Measurements from ENCODE around the gene TRAF5. TPM values are rescaled to one million over a fixed set of nuclear protein-coding genes. Genes with fewer than 3 reads are reported as not detected.
"Not testable (repeated sequence)": the region's sequence is repeated elsewhere in the genome, so short reads cannot be mapped to it uniquely, and the experiment has no call there.

TRAF5 gene
- total RNA-seq, 2 donors from 2014 or later, result 56.5 to 78.3 TPM

DNA sequence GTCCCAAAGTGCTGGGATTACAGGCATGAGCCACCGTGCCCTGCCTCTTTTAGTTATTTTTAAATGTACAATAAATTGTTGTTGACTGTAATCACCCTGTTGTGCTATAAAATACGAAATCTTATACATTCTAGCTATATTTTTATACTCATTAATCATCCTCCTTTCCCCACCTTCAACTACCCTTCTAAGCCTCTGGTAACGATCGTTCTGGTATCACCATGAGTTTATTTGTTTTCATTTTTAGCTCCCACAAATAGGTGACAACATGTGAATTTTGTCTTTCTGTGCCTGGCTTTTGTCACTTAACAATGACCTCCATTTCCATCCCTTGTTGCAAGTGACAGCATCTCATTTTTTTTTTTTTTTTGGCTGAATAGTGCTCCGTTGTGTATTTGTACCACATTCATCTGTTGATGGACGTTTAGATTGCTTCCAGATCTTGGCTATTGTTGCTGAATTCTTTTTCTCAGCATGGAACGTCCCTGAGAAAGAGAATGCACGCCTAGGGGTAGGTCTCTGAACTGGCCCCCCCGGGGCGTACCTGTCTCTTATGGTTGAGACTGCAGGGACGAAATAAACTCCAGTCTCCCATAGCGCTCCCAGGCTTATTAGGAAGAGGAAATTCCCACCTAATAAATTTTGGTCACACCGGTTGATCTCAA is 71.8 kb downstream of the TRAF5 start:
- Mint-ChIP-seq H3K9me3 (peaks cover 19% of the 10 kb centered on the region), H3K36me3 (ENCODE audit: low read depth) (peaks cover 32% of the 10 kb centered on the region), H3K27ac (peak overlapping the region; percentile 67), H3K4me3 (peak overlapping the region; percentile 68), H3K4me1 (peaks cover 25% of the 10 kb centered on the region)
- TF ChIP-seq, protein P1, sequence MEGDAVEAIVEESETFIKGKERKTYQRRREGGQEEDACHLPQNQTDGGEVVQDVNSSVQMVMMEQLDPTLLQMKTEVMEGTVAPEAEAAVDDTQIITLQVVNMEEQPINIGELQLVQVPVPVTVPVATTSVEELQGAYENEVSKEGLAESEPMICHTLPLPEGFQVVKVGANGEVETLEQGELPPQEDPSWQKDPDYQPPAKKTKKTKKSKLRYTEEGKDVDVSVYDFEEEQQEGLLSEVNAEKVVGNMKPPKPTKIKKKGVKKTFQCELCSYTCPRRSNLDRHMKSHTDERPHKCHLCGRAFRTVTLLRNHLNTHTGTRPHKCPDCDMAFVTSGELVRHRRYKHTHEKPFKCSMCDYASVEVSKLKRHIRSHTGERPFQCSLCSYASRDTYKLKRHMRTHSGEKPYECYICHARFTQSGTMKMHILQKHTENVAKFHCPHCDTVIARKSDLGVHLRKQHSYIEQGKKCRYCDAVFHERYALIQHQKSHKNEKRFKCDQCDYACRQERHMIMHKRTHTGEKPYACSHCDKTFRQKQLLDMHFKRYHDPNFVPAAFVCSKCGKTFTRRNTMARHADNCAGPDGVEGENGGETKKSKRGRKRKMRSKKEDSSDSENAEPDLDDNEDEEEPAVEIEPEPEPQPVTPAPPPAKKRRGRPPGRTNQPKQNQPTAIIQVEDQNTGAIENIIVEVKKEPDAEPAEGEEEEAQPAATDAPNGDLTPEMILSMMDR (conservative IDR thresholded peaks at IDR 0.05), result peak; percentile 22
- H3K27me3 ChIP-seq (ENCODE audit: control insufficient read depth, insufficient read depth, low read length, poor library complexity, severe bottlenecking); H3K36me3 ChIP-seq (ENCODE audit: control insufficient read depth, insufficient read depth, low read length); H3K4me1 ChIP-seq (ENCODE audit: control insufficient read depth, insufficient read depth, low read length); H3K27ac ChIP-seq (ENCODE audit: low read depth, low read length); H3K27me3 Mint-ChIP-seq (ENCODE audit: insufficient read depth): not testable (repeated sequence)
- peak overlapping the region; percentile 23 for H3K9ac ChIP-seq (ENCODE audit: extremely low read depth, low read length, poor library complexity, severe bottlenecking)
- peak; percentile 86 for DNase-seq
- WGBS, 2 experiments (ENCODE audit: insufficient coverage in 1 of 2, insufficient read length in 1 of 2), result 10 to 30% methylated on average over 4 to 13 of the region's 13 CpGs
- H3K9me3 ChIP-seq (ENCODE audit: control insufficient read depth, low read length), result peaks cover 16% of the 10 kb centered on the region
- H3K4me3 ChIP-seq (ENCODE audit: low read length), result peak overlapping the region; percentile 78

DNA sequence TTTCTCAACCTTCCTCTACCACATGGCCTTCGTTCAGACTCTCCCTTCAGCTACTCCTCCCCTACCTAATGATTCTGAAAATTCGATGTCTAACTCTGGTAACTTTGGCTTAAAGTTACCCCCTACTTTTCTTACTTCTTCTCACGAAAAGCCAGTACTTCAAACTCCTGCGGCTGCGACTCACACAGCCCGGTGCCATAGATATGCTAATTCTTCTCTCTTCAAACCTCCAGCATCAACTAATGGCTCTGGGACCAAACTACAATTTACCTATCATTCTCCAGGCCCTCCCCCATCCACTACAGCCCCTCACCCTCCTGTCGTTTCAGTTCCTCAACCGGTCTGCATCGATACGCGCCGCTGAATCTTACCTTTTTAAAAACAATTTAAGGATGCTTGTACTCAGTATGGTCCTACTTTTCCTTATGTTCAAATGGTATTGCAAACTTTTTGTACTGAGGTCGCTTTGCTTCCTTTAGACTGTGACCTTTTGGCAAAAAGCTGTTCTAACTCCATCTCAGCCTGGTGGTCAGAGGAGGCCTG is 73.3 kb downstream of the TRAF5 start:
- not testable (repeated sequence) for H3K27me3 Mint-ChIP-seq (ENCODE audit: insufficient read depth)

DNA sequence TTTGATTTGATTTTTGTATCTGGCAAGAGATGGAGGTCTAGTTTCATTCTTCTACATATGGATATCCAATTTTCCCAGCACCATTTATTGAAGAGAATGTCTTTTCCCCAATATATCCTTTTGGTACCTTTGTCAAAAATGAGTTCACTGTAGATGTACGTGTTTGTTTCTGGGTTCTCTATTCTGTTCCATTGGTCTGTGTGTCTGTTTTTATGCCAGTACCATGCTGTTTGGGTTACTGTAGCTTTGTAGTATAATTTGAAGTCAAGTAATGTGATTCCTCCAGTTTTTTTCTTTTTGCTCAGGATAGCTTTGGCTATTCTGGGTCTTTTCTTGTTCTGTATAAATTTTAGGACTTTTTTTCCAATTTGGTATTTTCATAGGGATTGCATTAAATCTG is 75.1 kb downstream of the TRAF5 start:
- not testable (repeated sequence) for H3K27ac ChIP-seq (ENCODE audit: low read depth, low read length); H3K9ac ChIP-seq (ENCODE audit: extremely low read depth, low read length, poor library complexity, severe bottlenecking); H3K27me3 ChIP-seq (ENCODE audit: control insufficient read depth, insufficient read depth, low read length, poor library complexity, severe bottlenecking); H3K36me3 ChIP-seq (ENCODE audit: control insufficient read depth, insufficient read depth, low read length); DNase-seq; H3K27me3 Mint-ChIP-seq (ENCODE audit: insufficient read depth); H3K27ac Mint-ChIP-seq; H3K4me1 ChIP-seq (ENCODE audit: control insufficient read depth, insufficient read depth, low read length)
- peaks cover 25% of the 10 kb centered on the region for H3K9me3 ChIP-seq (ENCODE audit: control insufficient read depth, low read length)
- Mint-ChIP-seq H3K4me3 (peak overlapping the region; percentile 68), H3K4me1 (peaks cover 25% of the 10 kb centered on the region), H3K36me3 (ENCODE audit: low read depth) (peaks cover 48% of the 10 kb centered on the region), H3K9me3 (peaks cover 47% of the 10 kb centered on the region)
- WGBS, 2 experiments (ENCODE audit: insufficient coverage in 1 of 2, insufficient read length in 1 of 2), result 100% methylated on average over 1 of the region's 1 CpG; no CpG with 5 or more reads in 1 of the 2 experiments
- H3K4me3 ChIP-seq (ENCODE audit: low read length), result peak overlapping the region; percentile 78

More for the DNA sequence above, 73.3 kb downstream of the TRAF5 start:
- not testable (repeated sequence) for H3K36me3 ChIP-seq (ENCODE audit: control insufficient read depth, insufficient read depth, low read length); H3K27me3 ChIP-seq (ENCODE audit: control insufficient read depth, insufficient read depth, low read length, poor library complexity, severe bottlenecking); H3K4me1 ChIP-seq (ENCODE audit: control insufficient read depth, insufficient read depth, low read length); H3K27ac ChIP-seq (ENCODE audit: low read depth, low read length)
- peak; percentile 74 for DNase-seq
- peak overlapping the region; percentile 68 for H3K4me3 Mint-ChIP-seq
- peaks cover 25% of the 10 kb centered on the region for H3K4me1 Mint-ChIP-seq
- TF ChIP-seq, protein P1 (conservative IDR thresholded peaks at IDR 0.05), result peak; percentile 19
- Histone ChIP-seq H3K9ac (ENCODE audit: extremely low read depth, low read length, poor library complexity, severe bottlenecking) (peak overlapping the region; percentile 52), H3K9me3 (ENCODE audit: control insufficient read depth, low read length) (peaks cover 21% of the 10 kb centered on the region), H3K4me3 (ENCODE audit: low read length) (peak overlapping the region; percentile 78)
- peaks cover 29% of the 10 kb centered on the region for H3K9me3 Mint-ChIP-seq
- peaks cover 31% of the 10 kb centered on the region for H3K36me3 Mint-ChIP-seq (ENCODE audit: low read depth)
- peak overlapping the region; percentile 93 for H3K27ac Mint-ChIP-seq
- WGBS, 2 experiments (ENCODE audit: insufficient coverage in 1 of 2, insufficient read length in 1 of 2), result 2 to 7% methylated on average over 6 to 13 of the region's 13 CpGs

DNA sequence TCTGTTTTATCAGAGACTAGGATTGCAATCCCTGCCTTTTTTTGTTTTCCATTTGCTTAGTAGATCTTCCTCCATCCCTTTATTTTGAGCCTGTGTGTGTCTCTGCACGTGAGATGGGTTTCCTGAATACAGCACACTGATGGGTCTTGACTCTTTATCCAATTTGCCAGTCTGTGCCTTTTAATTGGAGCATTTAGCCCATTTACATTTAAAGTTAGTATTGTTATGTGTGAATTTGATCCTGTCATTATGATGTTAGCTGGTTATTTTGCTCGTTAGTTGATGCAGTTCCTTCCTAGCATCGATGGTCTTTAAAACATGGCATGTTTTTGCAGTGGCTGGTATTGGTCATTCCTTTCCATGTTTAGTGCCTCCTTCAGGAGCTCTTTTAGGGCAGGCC is 79.5 kb downstream of the TRAF5 start:
- DNase-seq; H3K27ac Mint-ChIP-seq; H3K27me3 Mint-ChIP-seq (ENCODE audit: insufficient read depth); H3K4me1 ChIP-seq (ENCODE audit: control insufficient read depth, insufficient read depth, low read length); H3K27ac ChIP-seq (ENCODE audit: low read depth, low read length); H3K4me1 Mint-ChIP-seq; H3K27me3 ChIP-seq (ENCODE audit: control insufficient read depth, insufficient read depth, low read length, poor library complexity, severe bottlenecking); H3K4me3 ChIP-seq (ENCODE audit: low read length); H3K9ac ChIP-seq (ENCODE audit: extremely low read depth, low read length, poor library complexity, severe bottlenecking); H3K4me3 Mint-ChIP-seq: not testable (repeated sequence)
- 94 to 100% methylated on average over 1 to 2 of the region's 3 CpGs for WGBS, 2 experiments (ENCODE audit: insufficient coverage in 1 of 2, insufficient read length in 1 of 2)
- H3K36me3 Mint-ChIP-seq (ENCODE audit: low read depth), result peaks cover 88% of the 10 kb centered on the region
- Histone ChIP-seq H3K9me3 (ENCODE audit: control insufficient read depth, low read length) (peaks cover 58% of the 10 kb centered on the region), H3K36me3 (ENCODE audit: control insufficient read depth, insufficient read depth, low read length) (peaks cover 35% of the 10 kb centered on the region)
- H3K9me3 Mint-ChIP-seq, result peaks cover 84% of the 10 kb centered on the region

DNA sequence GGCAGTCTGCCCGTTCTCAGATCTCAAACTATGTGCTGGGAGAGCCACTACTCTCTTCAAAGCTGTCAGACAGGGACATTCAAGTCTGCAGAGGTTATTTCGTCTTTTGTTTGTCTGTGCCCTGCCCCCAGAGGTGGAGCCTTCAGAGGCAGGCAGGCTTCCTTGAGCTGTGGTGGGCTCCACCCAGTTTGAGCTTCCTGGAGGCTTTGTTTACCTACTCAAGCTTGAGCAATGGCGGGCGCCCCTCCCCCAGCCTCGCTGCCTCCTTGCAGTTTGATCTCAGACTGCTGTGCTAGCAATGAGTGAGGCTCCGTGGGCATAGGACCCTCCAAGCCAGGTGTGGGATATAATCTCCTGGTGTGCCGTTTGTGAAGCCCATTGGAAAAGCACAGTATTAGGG is 81.1 kb downstream of the TRAF5 start:
- peaks cover 79% of the 10 kb centered on the region for H3K9me3 Mint-ChIP-seq
- Histone ChIP-seq H3K9me3 (ENCODE audit: control insufficient read depth, low read length) (peaks cover 59% of the 10 kb centered on the region), H3K36me3 (ENCODE audit: control insufficient read depth, insufficient read depth, low read length) (peaks cover 51% of the 10 kb centered on the region)
- H3K4me3 Mint-ChIP-seq; H3K27me3 Mint-ChIP-seq (ENCODE audit: insufficient read depth); H3K4me3 ChIP-seq (ENCODE audit: low read length); H3K4me1 Mint-ChIP-seq; DNase-seq; H3K9ac ChIP-seq (ENCODE audit: extremely low read depth, low read length, poor library complexity, severe bottlenecking); H3K27ac Mint-ChIP-seq; H3K4me1 ChIP-seq (ENCODE audit: control insufficient read depth, insufficient read depth, low read length); H3K27me3 ChIP-seq (ENCODE audit: control insufficient read depth, insufficient read depth, low read length, poor library complexity, severe bottlenecking); H3K27ac ChIP-seq (ENCODE audit: low read depth, low read length): not testable (repeated sequence)
- H3K36me3 Mint-ChIP-seq (ENCODE audit: low read depth), result peaks cover 87% of the 10 kb centered on the region
- 92 to 100% methylated on average over 2 to 7 of the region's 7 CpGs for WGBS, 2 experiments (ENCODE audit: insufficient coverage in 1 of 2, insufficient read length in 1 of 2)
